HepG2 (cell line): ENCODE data around the gene NOTUM. TPM values are rescaled to one million over a fixed set of nuclear protein-coding genes. Genes with fewer than 3 reads are reported as not detected.

Experiments
- DZIP1 ChIP-seq: sonication (generic); formaldehyde crosslinking; IDR thresholded peaks from 2 replicates; pipeline ENCODE4 v1.5.0; 2020; ENCODE audit warnings: mild to moderate bottlenecking, missing genetic modification reagents
- HDAC1 ChIP-seq: sonication (generic); formaldehyde crosslinking; IDR thresholded peaks from 2 replicates; pipeline ENCODE4 v1.5.1; 2020; ENCODE audit warnings: mild to moderate bottlenecking, missing genetic modification reagents
- LRRFIP1 ChIP-seq: sonication (generic); formaldehyde crosslinking; conservative IDR thresholded peaks from 2 replicates; pipeline ENCODE4 v1.4.0; 2020; ENCODE audit warnings: missing genetic modification reagents
- NFYB ChIP-seq: sonication (generic); formaldehyde crosslinking; IDR thresholded peaks from 2 replicates; pipeline ENCODE4 v1.4.0; 2020; ENCODE audit warnings: missing genetic modification reagents
- NFYC ChIP-seq: IDR thresholded peaks from 2 replicates; pipeline ENCODE4 v1.6.1; 2016; ENCODE audit warnings: missing genetic modification reagents, missing compliant biosample characterization
- SNAI1 ChIP-seq: sonication (generic); formaldehyde crosslinking; IDR thresholded peaks from 2 replicates; pipeline ENCODE4 v1.5.0; 2020; ENCODE audit warnings: mild to moderate bottlenecking, missing genetic modification reagents, borderline replicate concordance
- SPEN ChIP-seq: sonication (generic); formaldehyde crosslinking; IDR thresholded peaks from 2 replicates; pipeline ENCODE4 v1.5.1; 2020; ENCODE audit warnings: low read depth, mild to moderate bottlenecking, missing genetic modification reagents
- ZBTB10 ChIP-seq: sonication (generic); formaldehyde crosslinking; IDR thresholded peaks from 2 replicates; pipeline ENCODE4 v1.4.0; 2020; ENCODE audit warnings: missing genetic modification reagents, borderline replicate concordance
- ZFY ChIP-seq: sonication (generic); formaldehyde crosslinking; IDR thresholded peaks from 2 replicates; pipeline ENCODE4 v1.4.0; 2020; ENCODE audit warnings: missing genetic modification reagents
- ZNF446 ChIP-seq: sonication (generic); formaldehyde crosslinking; IDR thresholded peaks from 2 replicates; pipeline ENCODE4 v1.5.0; 2020; ENCODE audit warnings: mild to moderate bottlenecking, missing genetic modification reagents
- ZNF709 ChIP-seq: sonication (generic); formaldehyde crosslinking; IDR thresholded peaks from 2 replicates; pipeline ENCODE4 v1.5.0; 2020; ENCODE audit warnings: mild to moderate bottlenecking, missing genetic modification reagents
- ZSCAN25 ChIP-seq: sonication (generic); formaldehyde crosslinking; IDR thresholded peaks from 2 replicates; pipeline ENCODE4 v1.8.0; 2022; ENCODE audit warnings: mild to moderate bottlenecking, missing genetic modification reagents
- ZSCAN5A ChIP-seq: sonication (generic); formaldehyde crosslinking; IDR thresholded peaks from 2 replicates; pipeline ENCODE4 v1.8.0; 2022; ENCODE audit warnings: mild to moderate bottlenecking, missing genetic modification reagents, borderline replicate concordance
- polyA plus RNA-seq, 8 experiments: library from polyadenylated mRNA; depleted of rRNA in 3 of 8; stranded (reverse) in 7 of 8; unstranded in 1 of 8; fragments of >200 nt; fragmentation: Illumina TruSeq in 4 of 8; extraction: Trizol in 4 of 8; gene quantifications; 2 replicates each; pipeline versions ENCODE4 v1.2.1 to v1.2.3, GENCODE V29; 2011 to 2016; ENCODE audit warnings: low read depth in 4 of 8, missing spikeins in 1 of 8, mixed read lengths in 1 of 8; ENCODE audit not compliant: insufficient read depth in 1 of 8
- total RNA-seq, 5 experiments: library from RNA; depleted of rRNA; stranded (reverse); fragments of >200 nt; fragmentation: Illumina TruSeq; extraction: Trizol; gene quantifications; 2 replicates each; pipeline ENCODE4 v1.2.3, GENCODE V29; 2016; ENCODE audit warnings: low read depth in 1 of 5
- TF ChIP-seq, protein P1 (sequence below): fragments of 450-650 bp; IDR thresholded peaks from 2 replicates; pipeline ENCODE4 v1.6.1; 2017
- TF ChIP-seq, protein P2 (sequence below): sonication (generic); formaldehyde crosslinking; IDR thresholded peaks from 2 replicates; pipeline ENCODE4 v1.8.1; 2023; ENCODE audit warnings: mild to moderate bottlenecking, missing genetic modification reagents

NOTUM gene
- total and polyA plus RNA-seq, 2 of the 13 experiments (the other 11 are each of a cell fraction or from before 2014, with no cell fraction given), result 150 to 160 TPM

GRCh38 chr17:81991684-81992305, 30.8 kb upstream of the NOTUM start (continued):
- TF ChIP-seq ZBTB10 (CRISPR knock-in tag) (peak; percentile 41; the same call in 1 of the 2 replicates), HDAC1 (CRISPR knock-in tag) (peak; percentile 74; the same call in 1 of the 2 replicates), ZNF446 (CRISPR knock-in tag) (peak; percentile 92; the same call in 1 of the 2 replicates), DZIP1 (CRISPR knock-in tag) (peak; percentile 27; the same call in 1 of the 2 replicates), NFYB (CRISPR knock-in tag) (peak; percentile 45), SNAI1 (no peak), NFYC (CRISPR knock-in tag) (peak; percentile 58; the same call in 1 of the 2 replicates), ZSCAN5A (peak; percentile 96), SPEN (CRISPR knock-in tag) (peak; percentile 55), LRRFIP1 (CRISPR knock-in tag) (no peak; the same call in 1 of the 2 replicates), ZNF709 (CRISPR knock-in tag) (no peak), ZSCAN25 (CRISPR knock-in tag) (peak; percentile 61), ZFY (CRISPR knock-in tag) (peak; percentile 79)
- TF ChIP-seq, protein P1, sequence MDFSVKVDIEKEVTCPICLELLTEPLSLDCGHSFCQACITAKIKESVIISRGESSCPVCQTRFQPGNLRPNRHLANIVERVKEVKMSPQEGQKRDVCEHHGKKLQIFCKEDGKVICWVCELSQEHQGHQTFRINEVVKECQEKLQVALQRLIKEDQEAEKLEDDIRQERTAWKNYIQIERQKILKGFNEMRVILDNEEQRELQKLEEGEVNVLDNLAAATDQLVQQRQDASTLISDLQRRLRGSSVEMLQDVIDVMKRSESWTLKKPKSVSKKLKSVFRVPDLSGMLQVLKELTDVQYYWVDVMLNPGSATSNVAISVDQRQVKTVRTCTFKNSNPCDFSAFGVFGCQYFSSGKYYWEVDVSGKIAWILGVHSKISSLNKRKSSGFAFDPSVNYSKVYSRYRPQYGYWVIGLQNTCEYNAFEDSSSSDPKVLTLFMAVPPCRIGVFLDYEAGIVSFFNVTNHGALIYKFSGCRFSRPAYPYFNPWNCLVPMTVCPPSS, result no peak
- TF ChIP-seq, protein P2, sequence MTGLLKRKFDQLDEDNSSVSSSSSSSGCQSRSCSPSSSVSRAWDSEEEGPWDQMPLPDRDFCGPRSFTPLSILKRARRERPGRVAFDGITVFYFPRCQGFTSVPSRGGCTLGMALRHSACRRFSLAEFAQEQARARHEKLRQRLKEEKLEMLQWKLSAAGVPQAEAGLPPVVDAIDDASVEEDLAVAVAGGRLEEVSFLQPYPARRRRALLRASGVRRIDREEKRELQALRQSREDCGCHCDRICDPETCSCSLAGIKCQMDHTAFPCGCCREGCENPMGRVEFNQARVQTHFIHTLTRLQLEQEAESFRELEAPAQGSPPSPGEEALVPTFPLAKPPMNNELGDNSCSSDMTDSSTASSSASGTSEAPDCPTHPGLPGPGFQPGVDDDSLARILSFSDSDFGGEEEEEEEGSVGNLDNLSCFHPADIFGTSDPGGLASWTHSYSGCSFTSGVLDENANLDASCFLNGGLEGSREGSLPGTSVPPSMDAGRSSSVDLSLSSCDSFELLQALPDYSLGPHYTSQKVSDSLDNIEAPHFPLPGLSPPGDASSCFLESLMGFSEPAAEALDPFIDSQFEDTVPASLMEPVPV (CRISPR knock-in tag), result peak; percentile 95
